AG20443 (cell line): ENCODE data around the gene HBQ1.
"Not testable (repeated sequence)": the region's sequence is repeated elsewhere in the genome, so short reads cannot be mapped to it uniquely, and the experiment has no call there.

Experiments
- DNase-seq: peaks from one replicate; pipeline ENCODE4 v3.0.0; 2012; ENCODE audit warnings: low spot score, mixed read lengths

The HBQ1 gene

DNA sequence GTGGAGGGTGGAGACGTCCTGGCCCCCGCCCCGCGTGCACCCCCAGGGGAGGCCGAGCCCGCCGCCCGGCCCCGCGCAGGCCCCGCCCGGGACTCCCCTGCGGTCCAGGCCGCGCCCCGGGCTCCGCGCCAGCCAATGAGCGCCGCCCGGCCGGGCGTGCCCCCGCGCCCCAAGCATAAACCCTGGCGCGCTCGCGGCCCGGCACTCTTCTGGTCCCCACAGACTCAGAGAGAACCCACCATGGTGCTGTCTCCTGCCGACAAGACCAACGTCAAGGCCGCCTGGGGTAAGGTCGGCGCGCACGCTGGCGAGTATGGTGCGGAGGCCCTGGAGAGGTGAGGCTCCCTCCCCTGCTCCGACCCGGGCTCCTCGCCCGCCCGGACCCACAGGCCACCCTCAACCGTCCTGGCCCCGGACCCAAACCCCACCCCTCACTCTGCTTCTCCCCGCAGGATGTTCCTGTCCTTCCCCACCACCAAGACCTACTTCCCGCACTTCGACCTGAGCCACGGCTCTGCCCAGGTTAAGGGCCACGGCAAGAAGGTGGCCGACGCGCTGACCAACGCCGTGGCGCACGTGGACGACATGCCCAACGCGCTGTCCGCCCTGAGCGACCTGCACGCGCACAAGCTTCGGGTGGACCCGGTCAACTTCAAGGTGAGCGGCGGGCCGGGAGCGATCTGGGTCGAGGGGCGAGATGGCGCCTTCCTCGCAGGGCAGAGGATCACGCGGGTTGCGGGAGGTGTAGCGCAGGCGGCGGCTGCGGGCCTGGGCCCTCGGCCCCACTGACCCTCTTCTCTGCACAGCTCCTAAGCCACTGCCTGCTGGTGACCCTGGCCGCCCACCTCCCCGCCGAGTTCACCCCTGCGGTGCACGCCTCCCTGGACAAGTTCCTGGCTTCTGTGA, 3.5 kb upstream of the HBQ1 start, which contains the start of gene HBA1:
HBA1 (plus strand) TSS at position 204 of the 906 bp plus-strand sequence; CDS start at position 241, 37 bp downstream.
- not testable (repeated sequence) for DNase-seq

- DNase-seq: peak; percentile 64
These were observed 2.9 kb upstream of the HBQ1 start for GRCh38 chr16:177394-177822.

- DNase-seq: no peak
These were observed 2.1 kb upstream of the HBQ1 start for GRCh38 chr16:177981-178667.

DNA sequence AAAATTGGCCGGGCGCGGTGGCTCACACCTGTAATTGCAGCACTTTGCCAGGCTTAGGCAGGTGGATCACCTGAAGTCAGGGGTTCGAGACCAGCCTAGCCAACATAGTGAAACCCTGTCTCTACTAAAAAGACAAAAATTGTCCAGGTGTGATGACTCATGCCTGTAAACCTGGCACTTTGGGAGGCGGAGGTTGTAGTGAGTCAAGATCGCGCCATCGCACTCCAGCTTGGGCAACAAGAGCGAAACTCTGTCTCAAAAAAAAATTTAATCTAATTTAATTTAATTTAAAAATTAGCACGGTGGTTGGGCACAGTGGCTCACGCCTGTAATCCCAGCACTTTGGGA, 1.6 kb upstream of the HBQ1 start:
- DNase-seq: no peak

- no peak for DNase-seq
These were observed 807 bp upstream of the HBQ1 start for GRCh38 chr16:179211-180092.

- DNase-seq: peak; percentile 93
These were observed 664 bp downstream of the HBQ1 start for GRCh38 chr16:180681-181564.

DNA sequence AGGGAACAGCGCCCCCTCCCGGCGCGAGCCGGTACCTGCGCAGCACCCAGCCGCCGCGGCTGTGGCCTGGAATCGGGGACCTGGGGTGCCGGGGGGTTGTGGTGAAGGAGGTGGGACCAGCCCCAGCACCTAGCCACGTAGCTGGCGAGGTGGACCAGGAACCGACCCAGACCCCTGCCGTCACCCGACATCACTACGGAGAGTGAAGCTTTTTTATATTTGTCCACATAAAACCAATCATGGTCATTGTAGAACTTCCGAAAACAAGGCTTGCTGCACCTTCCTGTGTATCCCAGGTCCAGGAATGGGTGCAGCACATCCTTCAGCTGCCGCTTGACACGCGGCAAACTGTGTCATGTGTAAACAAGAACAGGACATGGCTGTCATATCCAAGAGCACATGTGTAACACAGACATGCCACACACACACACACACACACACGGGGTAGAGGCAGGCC, 1.3 kb downstream of the HBQ1 start:
- no peak for DNase-seq

DNA sequence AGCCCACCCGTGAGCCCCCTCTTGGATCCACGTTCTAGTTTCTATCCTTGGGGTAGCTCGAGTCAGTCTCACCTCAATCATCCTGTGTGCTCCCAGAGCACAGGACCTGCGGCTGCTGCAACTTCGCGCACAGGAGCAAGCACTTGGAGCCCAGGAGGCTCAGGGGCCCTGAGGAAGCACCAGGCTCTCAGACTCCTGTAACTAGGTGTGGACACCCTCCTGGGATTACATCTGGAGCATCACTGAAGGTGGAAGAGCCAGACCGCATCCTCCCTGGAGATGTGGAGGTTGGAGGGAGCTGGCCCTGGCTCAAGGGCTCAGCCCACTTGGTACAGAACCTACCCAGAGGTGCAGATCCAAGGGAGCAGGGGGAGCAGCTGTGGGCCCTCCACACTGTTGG, 2.7 kb downstream of the HBQ1 start:
- no peak for DNase-seq

DNA sequence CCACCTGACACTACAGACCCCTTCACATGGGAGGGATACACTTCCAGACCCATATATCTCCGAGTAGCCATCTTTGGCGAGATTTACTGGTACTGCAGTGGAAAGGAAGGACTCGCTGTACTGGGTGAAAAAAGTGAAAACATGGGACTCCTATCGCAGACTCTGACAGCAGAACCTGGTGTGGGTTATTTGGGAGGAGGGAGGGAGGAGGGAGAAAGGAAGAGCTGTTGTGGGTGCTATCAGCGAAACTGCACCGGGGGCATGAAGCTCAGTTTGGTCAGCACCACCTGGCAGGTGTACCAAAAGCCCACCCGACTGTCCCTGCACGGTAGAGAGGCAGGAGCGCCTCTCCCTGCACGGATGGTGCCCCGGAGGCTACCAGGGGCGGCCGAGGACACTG, 5.0 kb downstream of the HBQ1 start:
- no peak for DNase-seq

DNA sequence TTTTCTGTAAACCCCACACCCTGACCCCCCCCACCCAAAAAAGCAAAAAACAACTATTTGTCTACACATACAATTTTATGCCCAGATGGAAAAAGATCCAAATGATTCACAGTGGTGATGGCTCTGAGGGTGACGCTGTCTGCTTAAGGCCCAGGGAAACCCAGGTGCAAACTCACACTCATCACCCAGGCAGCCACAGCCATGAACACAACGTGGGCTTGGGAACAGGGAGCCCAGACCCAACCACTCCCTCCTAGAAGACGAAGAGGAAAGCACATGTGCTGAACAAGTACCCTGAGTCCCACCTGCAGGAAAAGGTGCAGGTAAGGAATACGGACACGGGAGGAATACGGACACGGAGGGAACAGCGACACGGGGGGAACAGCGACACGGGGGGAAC, 5.4 kb downstream of the HBQ1 start:
- DNase-seq: no peak

- DNase-seq: peak; percentile 8
These were observed 7.1 kb downstream of the HBQ1 start for GRCh38 chr16:187330-187729.

- no peak for DNase-seq
These were observed 8.4 kb downstream of the HBQ1 start for GRCh38 chr16:188674-189073.

DNA sequence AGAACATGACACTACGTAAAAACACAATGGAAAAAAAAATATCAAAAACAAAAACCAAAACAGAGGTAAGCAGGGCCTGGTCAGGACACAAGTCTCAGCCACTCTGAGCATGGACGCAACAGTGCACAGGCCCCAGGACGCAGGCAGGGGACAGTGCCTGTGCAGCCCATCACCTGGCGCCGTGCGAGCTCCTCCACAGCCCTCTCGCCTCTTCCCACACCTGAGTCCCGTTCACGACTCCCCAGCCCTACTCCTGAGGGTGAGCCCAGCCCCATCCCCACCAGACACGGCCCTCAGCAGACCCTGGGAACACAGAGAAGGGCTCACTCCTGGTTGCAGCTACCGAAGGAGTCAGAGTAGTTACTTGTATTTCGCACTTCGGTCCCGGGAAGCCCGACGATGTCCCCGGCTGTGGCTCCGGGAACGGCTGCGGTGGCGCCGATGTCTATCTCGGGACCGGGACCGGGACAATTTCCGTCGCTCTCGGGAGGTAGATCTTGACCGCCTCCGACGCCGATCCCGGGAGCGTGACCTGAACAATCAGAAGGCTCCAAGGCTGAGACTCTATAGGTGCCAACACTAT, 9.4 kb downstream of the HBQ1 start:
- DNase-seq: no peak

DNA sequence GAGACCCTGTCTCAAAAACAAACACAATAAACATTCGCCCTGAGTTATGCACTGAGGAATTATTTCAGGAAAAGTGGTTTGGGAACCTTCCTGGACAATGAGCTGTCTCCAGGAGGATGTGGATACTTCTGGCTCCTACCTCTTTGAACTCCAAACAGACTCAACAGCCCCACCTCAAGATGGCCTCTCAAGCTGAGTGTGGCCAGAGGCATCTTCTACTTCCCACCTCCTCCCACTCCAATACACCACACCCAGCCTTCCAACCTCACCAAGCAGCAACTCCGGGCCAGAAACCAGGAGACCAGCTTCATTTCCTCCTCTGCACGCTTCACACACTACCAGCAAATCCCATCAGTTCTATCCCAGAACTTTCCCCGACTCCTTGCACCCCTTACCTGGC, 11.6 kb downstream of the HBQ1 start:
- no peak for DNase-seq

- DNase-seq: no peak
These were observed 12.4 kb downstream of the HBQ1 start for GRCh38 chr16:192686-193085.

GRCh38 chr16:193441-193840, 13.2 kb downstream of the HBQ1 start:
- no peak for DNase-seq

DNA sequence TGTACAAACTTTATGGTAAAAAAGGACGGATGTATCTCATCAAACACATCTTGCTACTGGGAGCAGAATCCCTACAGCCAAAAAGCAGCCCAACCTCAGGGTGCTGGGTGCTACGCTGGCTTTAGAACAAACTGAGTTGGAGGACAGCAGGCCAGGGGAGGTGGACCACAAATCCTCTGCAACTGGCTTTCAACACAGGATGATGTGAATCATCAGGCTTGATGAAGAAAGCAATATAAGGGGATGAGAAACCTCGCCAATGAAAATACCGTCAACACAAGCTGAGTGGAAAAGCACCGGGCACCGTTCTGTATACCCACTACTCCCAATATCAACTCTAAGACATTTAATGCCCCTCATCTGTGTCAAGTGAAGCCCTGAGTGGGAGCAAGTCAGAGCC, 14.3 kb downstream of the HBQ1 start:
- no peak for DNase-seq

DNA sequence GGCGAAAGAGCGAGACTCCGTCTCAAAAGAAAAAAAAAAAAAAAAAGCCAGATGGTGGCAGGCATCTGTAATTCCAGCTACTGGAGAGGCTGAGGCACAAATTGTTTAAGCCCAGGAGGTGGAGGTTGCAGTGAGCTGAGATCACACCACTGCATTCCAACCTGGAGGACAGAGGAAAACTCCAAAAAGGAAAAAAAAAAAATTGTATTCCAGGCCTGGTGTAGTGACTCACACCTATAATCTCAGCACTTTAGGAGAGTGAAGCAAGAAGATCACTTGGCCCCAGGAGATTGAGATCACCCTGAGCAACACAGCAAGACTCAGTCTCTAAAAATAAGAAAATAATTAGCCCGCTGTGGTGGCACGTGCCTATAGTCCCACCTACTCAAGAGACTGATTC, 20.1 kb downstream of the HBQ1 start:
- DNase-seq: no peak

GRCh38 chr16:203246-203645, 23.0 kb downstream of the HBQ1 start:
- DNase-seq: no peak

DNA sequence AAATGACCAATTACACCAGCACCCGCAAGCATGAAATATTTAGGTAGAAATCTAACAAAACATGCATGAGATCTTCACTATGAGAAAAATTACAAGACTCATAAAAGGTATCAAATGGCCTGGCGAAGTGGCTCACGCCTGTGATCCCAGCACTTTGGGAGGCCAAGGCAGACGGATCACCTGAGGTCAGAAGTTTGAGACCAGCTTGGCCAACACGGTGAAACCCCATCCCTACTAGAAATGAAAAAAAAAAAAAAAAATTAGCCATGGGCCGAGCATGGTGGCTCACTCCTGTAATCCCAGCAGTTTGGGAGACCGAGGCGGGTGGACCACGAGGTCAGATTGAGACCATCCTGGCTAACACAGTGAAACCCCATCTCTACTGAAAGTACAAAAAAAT, 23.8 kb downstream of the HBQ1 start:
- not testable (repeated sequence) for DNase-seq

DNA sequence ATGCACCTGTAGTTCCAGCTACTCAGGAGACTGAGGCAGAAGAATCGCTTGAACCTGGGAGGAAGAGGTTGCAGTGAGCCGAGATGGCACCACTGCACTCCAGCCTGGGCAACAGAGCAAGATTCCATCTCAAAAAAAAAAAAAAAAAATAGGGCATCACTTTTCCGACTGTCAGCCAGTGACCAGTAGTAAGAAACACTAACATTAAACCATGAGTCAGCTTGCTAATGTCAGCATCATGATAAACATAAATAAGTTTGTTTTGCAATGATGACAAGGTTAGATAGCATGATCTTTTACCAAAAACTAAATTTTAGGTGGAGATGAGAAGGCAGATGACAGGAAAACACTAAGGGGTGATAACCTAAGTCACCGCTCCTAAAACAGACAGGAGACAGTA, 29.1 kb downstream of the HBQ1 start:
- not testable (repeated sequence) for DNase-seq
